ENCODE results near the gene PATJ. TPM values are rescaled to one million over a fixed set of nuclear protein-coding genes. Genes with fewer than 3 reads are reported as not detected.
"Not testable (repeated sequence)": the region's sequence is repeated elsewhere in the genome, so short reads cannot be mapped to it uniquely, and the experiment has no call there.

The PATJ gene
- total and polyA plus RNA-seq, 2 experiments from 2014 or later = 35.3 to 68.4 TPM

DNA sequence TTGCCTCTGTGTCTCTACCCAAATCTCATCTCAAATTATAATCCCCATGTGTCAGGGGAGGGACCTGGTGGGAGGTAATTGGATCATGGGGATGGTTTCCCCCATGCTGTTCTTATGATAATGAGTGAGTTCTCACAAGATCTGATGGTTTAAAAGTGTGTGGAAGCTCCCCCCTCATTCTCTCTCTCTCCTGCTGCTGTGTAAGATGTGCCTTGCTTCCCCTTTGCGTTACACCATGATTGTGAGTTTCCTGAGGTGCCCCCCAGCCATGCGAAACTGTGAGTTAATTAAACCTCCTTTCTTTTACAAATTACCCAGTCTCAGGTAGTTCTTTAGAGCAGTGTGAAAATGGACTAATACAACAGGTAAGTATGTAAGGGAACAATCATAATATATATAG is 102.4 kb downstream of the PATJ start:
- peaks cover 11% of the 10 kb centered on the region for H3K4me1 ChIP-seq (ENCODE audit: insufficient read depth)
- Mint-ChIP-seq H3K27ac (peak overlapping the region; percentile 23; the same call in 1 of the 2 replicates), H3K4me1 (peaks cover 19% of the 10 kb centered on the region)
- not testable (repeated sequence) for H3K27me3 Mint-ChIP-seq (ENCODE audit: insufficient read depth, low read depth, poor library complexity); H3K27me3 ChIP-seq (ENCODE audit: insufficient read depth); H3K36me3 Mint-ChIP-seq (ENCODE audit: low read depth); H3K36me3 ChIP-seq (ENCODE audit: insufficient read depth); H3K4me3 Mint-ChIP-seq; H3K4me3 ChIP-seq; H3K4me2 ChIP-seq; H3K27ac ChIP-seq (ENCODE audit: low read depth); H3K9me2 ChIP-seq (ENCODE audit: insufficient read depth); H3K9me3 Mint-ChIP-seq; H3F3A ChIP-seq (replicated peaks; ENCODE audit: low read depth); H4K20me1 ChIP-seq (replicated peaks; ENCODE audit: insufficient read depth); H3K79me2 ChIP-seq (replicated peaks; ENCODE audit: insufficient read depth); H2AFZ ChIP-seq
- DNase-seq (ENCODE audit: low spot score) = peak; percentile 23
- peak; percentile 86 for ATAC-seq

DNA sequence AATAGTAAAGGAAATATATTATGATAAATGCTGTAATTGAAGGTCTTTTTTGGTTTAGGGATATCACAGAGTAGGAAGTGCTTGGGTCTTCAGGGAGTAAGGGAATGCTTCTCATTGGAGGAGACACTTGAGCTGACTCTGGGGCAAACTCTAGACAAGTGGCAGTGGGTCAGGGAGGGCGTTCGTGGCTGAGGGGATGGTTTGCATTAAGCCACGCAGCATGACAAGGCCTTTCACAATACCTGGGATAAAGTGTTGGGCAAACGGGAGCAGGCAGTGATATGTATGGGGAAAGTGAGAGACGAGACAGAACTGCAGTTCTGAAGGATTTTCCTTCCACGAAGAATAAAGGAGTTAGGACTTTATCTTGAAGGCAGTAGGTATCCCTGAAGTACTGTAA is 109.0 kb downstream of the PATJ start:
- no peaks in the 10 kb centered on the region for H3K27me3 ChIP-seq (ENCODE audit: insufficient read depth)
- H3K36me3 Mint-ChIP-seq (ENCODE audit: low read depth) = peaks cover 3% of the 10 kb centered on the region; the same call in 1 of the 3 replicates
- peak overlapping the region; percentile 6; the same call in 1 of the 2 replicates for H3K27ac Mint-ChIP-seq
- no peak overlapping the region for H3K4me3 ChIP-seq
- no peak overlapping the region for H3K4me3 Mint-ChIP-seq
- H3F3A ChIP-seq (replicated peaks; ENCODE audit: low read depth) = no peaks in the 10 kb centered on the region
- TF ChIP-seq POLR2AphosphoS5 (IDR thresholded peaks at IDR 0.05; ENCODE audit: low read depth) = no peak
- TF ChIP-seq, protein P1, sequence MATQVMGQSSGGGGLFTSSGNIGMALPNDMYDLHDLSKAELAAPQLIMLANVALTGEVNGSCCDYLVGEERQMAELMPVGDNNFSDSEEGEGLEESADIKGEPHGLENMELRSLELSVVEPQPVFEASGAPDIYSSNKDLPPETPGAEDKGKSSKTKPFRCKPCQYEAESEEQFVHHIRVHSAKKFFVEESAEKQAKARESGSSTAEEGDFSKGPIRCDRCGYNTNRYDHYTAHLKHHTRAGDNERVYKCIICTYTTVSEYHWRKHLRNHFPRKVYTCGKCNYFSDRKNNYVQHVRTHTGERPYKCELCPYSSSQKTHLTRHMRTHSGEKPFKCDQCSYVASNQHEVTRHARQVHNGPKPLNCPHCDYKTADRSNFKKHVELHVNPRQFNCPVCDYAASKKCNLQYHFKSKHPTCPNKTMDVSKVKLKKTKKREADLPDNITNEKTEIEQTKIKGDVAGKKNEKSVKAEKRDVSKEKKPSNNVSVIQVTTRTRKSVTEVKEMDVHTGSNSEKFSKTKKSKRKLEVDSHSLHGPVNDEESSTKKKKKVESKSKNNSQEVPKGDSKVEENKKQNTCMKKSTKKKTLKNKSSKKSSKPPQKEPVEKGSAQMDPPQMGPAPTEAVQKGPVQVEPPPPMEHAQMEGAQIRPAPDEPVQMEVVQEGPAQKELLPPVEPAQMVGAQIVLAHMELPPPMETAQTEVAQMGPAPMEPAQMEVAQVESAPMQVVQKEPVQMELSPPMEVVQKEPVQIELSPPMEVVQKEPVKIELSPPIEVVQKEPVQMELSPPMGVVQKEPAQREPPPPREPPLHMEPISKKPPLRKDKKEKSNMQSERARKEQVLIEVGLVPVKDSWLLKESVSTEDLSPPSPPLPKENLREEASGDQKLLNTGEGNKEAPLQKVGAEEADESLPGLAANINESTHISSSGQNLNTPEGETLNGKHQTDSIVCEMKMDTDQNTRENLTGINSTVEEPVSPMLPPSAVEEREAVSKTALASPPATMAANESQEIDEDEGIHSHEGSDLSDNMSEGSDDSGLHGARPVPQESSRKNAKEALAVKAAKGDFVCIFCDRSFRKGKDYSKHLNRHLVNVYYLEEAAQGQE (IDR thresholded peaks at IDR 0.05; ENCODE audit: unreplicated experiment) = no peak
- no peak for TF ChIP-seq EZH2phosphoT487 (IDR thresholded peaks at IDR 0.05; ENCODE audit: unreplicated experiment)
- TF ChIP-seq, protein P2, sequence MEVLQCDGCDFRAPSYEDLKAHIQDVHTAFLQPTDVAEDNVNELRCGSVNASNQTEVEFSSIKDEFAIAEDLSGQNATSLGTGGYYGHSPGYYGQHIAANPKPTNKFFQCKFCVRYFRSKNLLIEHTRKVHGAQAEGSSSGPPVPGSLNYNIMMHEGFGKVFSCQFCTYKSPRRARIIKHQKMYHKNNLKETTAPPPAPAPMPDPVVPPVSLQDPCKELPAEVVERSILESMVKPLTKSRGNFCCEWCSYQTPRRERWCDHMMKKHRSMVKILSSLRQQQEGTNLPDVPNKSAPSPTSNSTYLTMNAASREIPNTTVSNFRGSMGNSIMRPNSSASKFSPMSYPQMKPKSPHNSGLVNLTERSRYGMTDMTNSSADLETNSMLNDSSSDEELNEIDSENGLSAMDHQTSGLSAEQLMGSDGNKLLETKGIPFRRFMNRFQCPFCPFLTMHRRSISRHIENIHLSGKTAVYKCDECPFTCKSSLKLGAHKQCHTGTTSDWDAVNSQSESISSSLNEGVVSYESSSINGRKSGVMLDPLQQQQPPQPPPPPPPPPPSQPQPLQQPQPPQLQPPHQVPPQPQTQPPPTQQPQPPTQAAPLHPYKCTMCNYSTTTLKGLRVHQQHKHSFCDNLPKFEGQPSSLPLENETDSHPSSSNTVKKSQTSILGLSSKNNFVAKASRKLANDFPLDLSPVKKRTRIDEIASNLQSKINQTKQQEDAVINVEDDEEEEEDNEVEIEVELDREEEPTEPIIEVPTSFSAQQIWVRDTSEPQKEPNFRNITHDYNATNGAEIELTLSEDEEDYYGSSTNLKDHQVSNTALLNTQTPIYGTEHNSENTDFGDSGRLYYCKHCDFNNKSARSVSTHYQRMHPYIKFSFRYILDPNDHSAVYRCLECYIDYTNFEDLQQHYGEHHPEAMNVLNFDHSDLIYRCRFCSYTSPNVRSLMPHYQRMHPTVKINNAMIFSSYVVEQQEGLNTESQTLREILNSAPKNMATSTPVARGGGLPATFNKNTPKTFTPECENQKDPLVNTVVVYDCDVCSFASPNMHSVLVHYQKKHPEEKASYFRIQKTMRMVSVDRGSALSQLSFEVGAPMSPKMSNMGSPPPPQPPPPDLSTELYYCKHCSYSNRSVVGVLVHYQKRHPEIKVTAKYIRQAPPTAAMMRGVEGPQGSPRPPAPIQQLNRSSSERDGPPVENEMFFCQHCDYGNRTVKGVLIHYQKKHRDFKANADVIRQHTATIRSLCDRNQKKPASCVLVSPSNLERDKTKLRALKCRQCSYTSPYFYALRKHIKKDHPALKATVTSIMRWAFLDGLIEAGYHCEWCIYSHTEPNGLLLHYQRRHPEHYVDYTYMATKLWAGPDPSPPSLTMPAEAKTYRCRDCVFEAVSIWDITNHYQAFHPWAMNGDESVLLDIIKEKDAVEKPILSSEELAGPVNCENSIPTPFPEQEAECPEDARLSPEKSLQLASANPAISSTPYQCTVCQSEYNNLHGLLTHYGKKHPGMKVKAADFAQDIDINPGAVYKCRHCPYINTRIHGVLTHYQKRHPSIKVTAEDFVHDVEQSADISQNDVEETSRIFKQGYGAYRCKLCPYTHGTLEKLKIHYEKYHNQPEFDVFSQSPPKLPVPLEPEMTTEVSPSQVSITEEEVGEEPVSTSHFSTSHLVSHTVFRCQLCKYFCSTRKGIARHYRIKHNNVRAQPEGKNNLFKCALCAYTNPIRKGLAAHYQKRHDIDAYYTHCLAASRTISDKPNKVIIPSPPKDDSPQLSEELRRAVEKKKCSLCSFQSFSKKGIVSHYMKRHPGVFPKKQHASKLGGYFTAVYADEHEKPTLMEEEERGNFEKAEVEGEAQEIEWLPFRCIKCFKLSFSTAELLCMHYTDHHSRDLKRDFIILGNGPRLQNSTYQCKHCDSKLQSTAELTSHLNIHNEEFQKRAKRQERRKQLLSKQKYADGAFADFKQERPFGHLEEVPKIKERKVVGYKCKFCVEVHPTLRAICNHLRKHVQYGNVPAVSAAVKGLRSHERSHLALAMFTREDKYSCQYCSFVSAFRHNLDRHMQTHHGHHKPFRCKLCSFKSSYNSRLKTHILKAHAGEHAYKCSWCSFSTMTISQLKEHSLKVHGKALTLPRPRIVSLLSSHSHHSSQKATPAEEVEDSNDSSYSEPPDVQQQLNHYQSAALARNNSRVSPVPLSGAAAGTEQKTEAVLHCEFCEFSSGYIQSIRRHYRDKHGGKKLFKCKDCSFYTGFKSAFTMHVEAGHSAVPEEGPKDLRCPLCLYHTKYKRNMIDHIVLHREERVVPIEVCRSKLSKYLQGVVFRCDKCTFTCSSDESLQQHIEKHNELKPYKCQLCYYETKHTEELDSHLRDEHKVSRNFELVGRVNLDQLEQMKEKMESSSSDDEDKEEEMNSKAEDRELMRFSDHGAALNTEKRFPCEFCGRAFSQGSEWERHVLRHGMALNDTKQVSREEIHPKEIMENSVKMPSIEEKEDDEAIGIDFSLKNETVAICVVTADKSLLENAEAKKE (CRISPR knock-in tag; IDR thresholded peaks at IDR 0.05) = no peak
- no peak for TF ChIP-seq CREB1 (CRISPR knock-in tag; IDR thresholded peaks at IDR 0.05; ENCODE audit: low read depth)
- TF ChIP-seq, protein P3, sequence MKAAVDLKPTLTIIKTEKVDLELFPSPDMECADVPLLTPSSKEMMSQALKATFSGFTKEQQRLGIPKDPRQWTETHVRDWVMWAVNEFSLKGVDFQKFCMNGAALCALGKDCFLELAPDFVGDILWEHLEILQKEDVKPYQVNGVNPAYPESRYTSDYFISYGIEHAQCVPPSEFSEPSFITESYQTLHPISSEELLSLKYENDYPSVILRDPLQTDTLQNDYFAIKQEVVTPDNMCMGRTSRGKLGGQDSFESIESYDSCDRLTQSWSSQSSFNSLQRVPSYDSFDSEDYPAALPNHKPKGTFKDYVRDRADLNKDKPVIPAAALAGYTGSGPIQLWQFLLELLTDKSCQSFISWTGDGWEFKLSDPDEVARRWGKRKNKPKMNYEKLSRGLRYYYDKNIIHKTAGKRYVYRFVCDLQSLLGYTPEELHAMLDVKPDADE (IDR thresholded peaks at IDR 0.05) = no peak
- TF ChIP-seq, protein P4, sequence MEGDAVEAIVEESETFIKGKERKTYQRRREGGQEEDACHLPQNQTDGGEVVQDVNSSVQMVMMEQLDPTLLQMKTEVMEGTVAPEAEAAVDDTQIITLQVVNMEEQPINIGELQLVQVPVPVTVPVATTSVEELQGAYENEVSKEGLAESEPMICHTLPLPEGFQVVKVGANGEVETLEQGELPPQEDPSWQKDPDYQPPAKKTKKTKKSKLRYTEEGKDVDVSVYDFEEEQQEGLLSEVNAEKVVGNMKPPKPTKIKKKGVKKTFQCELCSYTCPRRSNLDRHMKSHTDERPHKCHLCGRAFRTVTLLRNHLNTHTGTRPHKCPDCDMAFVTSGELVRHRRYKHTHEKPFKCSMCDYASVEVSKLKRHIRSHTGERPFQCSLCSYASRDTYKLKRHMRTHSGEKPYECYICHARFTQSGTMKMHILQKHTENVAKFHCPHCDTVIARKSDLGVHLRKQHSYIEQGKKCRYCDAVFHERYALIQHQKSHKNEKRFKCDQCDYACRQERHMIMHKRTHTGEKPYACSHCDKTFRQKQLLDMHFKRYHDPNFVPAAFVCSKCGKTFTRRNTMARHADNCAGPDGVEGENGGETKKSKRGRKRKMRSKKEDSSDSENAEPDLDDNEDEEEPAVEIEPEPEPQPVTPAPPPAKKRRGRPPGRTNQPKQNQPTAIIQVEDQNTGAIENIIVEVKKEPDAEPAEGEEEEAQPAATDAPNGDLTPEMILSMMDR (conservative IDR thresholded peaks at IDR 0.05; ENCODE audit: low read depth in 2 of 2) = no peak
- TF ChIP-seq EZH2 (IDR thresholded peaks at IDR 0.05; ENCODE audit: low read depth, unreplicated experiment) = no peak
- TF ChIP-seq STAT1 (IDR thresholded peaks at IDR 0.05; ENCODE audit: unreplicated experiment) = no peak
- DNase-seq (ENCODE audit: low spot score) = no peak
- H3K27me3 Mint-ChIP-seq (ENCODE audit: insufficient read depth, low read depth, poor library complexity) = peaks cover 2% of the 10 kb centered on the region
- H3K79me2 ChIP-seq (replicated peaks; ENCODE audit: insufficient read depth) = no peaks in the 10 kb centered on the region
- H3K4me2 ChIP-seq = no peak overlapping the region
- H3K4me1 Mint-ChIP-seq = peaks cover 25% of the 10 kb centered on the region
- no peaks in the 10 kb centered on the region for H3K9me3 Mint-ChIP-seq
- peaks cover 7% of the 10 kb centered on the region for H3K4me1 ChIP-seq (ENCODE audit: insufficient read depth)
- H3K9me2 ChIP-seq (ENCODE audit: insufficient read depth) = no peaks in the 10 kb centered on the region
- no peak overlapping the region; the same call in 1 of the 2 replicates for H3K27ac ChIP-seq (ENCODE audit: low read depth)
- no peaks in the 10 kb centered on the region for H4K20me1 ChIP-seq (replicated peaks; ENCODE audit: insufficient read depth)
- H3K36me3 ChIP-seq (ENCODE audit: insufficient read depth) = peaks cover 4% of the 10 kb centered on the region; the same call in 1 of the 2 replicates
- no peak overlapping the region for H2AFZ ChIP-seq
- ATAC-seq = peak; percentile 49
